MM.1S (cell line): ENCODE measurements around the gene ZNF428.

Source experiments
- DNase-seq: peaks from one replicate; pipeline ENCODE4 v3.0.0-alpha.2; 2015
- H2AFZ ChIP-seq: fragments of 300-600 bp; sonication (generic); 2 replicates; pipeline ENCODE4 v1.6.0; 2016; ENCODE audit warnings: antibody characterized with exemption, low read length
- H3F3A ChIP-seq: fragments of 300-600 bp; sonication (generic); 2 replicates; pipeline ENCODE4 v1.6.1; 2016; ENCODE audit warnings: mild to moderate bottlenecking, antibody characterized with exemption, low read length, moderate library complexity, mixed read lengths; ENCODE audit not compliant: insufficient read depth
- H3K27ac ChIP-seq: fragments of 300-600 bp; sonication (generic); 2 replicates; pipeline ENCODE4 v1.5.1; 2016; ENCODE audit warnings: mild to moderate bottlenecking, low read length
- H3K27me3 ChIP-seq: fragments of 300-600 bp; sonication (generic); replicated peaks from 2 replicates; pipeline ENCODE4 v1.6.0; 2016; ENCODE audit warnings: low read length; ENCODE audit not compliant: insufficient read depth
- H3K36me3 ChIP-seq: fragments of 300-600 bp; sonication (generic); replicated peaks from 2 replicates; pipeline ENCODE4 v1.6.1; 2016; ENCODE audit warnings: mild to moderate bottlenecking, low read length, mixed read lengths; ENCODE audit not compliant: insufficient read depth
- H3K4me1 ChIP-seq: fragments of 300-600 bp; sonication (generic); 2 replicates; pipeline ENCODE4 v1.6.1; 2016; ENCODE audit warnings: low read length, mixed read lengths
- H3K4me2 ChIP-seq: fragments of 300-600 bp; sonication (generic); 2 replicates; pipeline ENCODE4 v1.6.0; 2016; ENCODE audit warnings: low read depth, low read length
- H3K4me3 ChIP-seq: fragments of 300-600 bp; sonication (generic); 2 replicates; pipeline ENCODE4 v1.5.1; 2016; ENCODE audit warnings: low read length, mixed read lengths
- H3K79me2 ChIP-seq: fragments of 300-600 bp; sonication (generic); 2 replicates; pipeline ENCODE4 v1.6.1; 2016; ENCODE audit warnings: mixed run types, low read length, mixed read lengths
- H3K9ac ChIP-seq: fragments of 300-600 bp; sonication (generic); 2 replicates; pipeline ENCODE4 v1.6.1; 2016; ENCODE audit warnings: low read length, mixed read lengths
- H3K9me2 ChIP-seq: fragments of 300-600 bp; sonication (generic); replicated peaks from 2 replicates; pipeline ENCODE4 v1.6.1; 2016; ENCODE audit warnings: mild to moderate bottlenecking, low read length, mixed read lengths; ENCODE audit not compliant: insufficient read depth
- H3K9me3 ChIP-seq: fragments of 300-600 bp; sonication (generic); replicated peaks from 2 replicates; pipeline ENCODE4 v1.6.1; 2016; ENCODE audit warnings: mild to moderate bottlenecking, low read length, mixed read lengths; ENCODE audit not compliant: insufficient read depth
- H4K20me1 ChIP-seq: fragments of 300-600 bp; sonication (generic); 2 replicates; pipeline ENCODE4 v1.6.1; 2016; ENCODE audit warnings: mild to moderate bottlenecking, low read length, moderate library complexity, mixed read lengths; ENCODE audit not compliant: insufficient read depth
- CTCF ChIP-seq: fragments of 300-600 bp; sonication (generic); IDR thresholded peaks from 2 replicates; pipeline ENCODE4 v1.5.1; 2016; ENCODE audit warnings: antibody characterized with exemption, low read length, mixed read lengths
- EZH2 ChIP-seq: fragments of 300-600 bp; sonication (generic); optimal IDR thresholded peaks from 2 replicates; pipeline ENCODE3; 2017; ENCODE audit warnings: low read depth, mild to moderate bottlenecking, antibody characterized with exemption, low read length, mixed read lengths
- EZH2phosphoT487 ChIP-seq: fragments of 300-600 bp; sonication (generic); IDR thresholded peaks from 2 replicates; pipeline ENCODE4 v1.6.1; 2018; ENCODE audit warnings: antibody characterized with exemption, low read length

The ZNF428 gene

GRCh38 chr19:43619262-43620060 is at the start of gene ZNF428:
TSS of gene ZNF428 (minus strand) at chr19:43619629. CDS start at chr19:43614304, 5,325 bp downstream.
- Histone ChIP-seq H2AFZ (peak within 1 kb of the TSS; percentile 80), H3K9ac (peak within 1 kb of the TSS; percentile 95), H3K36me3 (no peaks in the 10 kb centered on the region), H3K27ac (peak within 1 kb of the TSS; percentile 93), H3K4me1 (peaks cover 7% of the 10 kb centered on the region; the same call in 1 of the 2 replicates), H3K9me2 (no peaks in the 10 kb centered on the region), H3K4me3 (peak within 1 kb of the TSS; percentile 85), H3K79me2 (peaks cover 39% of the 10 kb centered on the region), H4K20me1 (no peaks in the 10 kb centered on the region), H3F3A (peaks cover 16% of the 10 kb centered on the region; the same call in 1 of the 2 replicates), H3K9me3 (no peaks in the 10 kb centered on the region), H3K27me3 (no peaks in the 10 kb centered on the region), H3K4me2 (peak within 1 kb of the TSS; percentile 97)
- peak; percentile 97 for DNase-seq
- no peak for TF ChIP-seq EZH2
- no peak for TF ChIP-seq CTCF
- TF ChIP-seq EZH2phosphoT487 = no peak

GRCh38 chr19:43668406-43669109 is 49.1 kb upstream of the ZNF428 start:
- H3F3A ChIP-seq = no peaks in the 10 kb centered on the region
- no peaks in the 10 kb centered on the region for H3K9me3 ChIP-seq
- no peaks in the 10 kb centered on the region for H4K20me1 ChIP-seq
- peak; percentile 98 for DNase-seq
- peak overlapping the region; percentile 69 for H3K4me3 ChIP-seq
- peak overlapping the region; percentile 98 for H3K4me2 ChIP-seq
- H3K4me1 ChIP-seq = peaks cover 4% of the 10 kb centered on the region; the same call in 1 of the 2 replicates
- no peaks in the 10 kb centered on the region for H3K9me2 ChIP-seq
- no peaks in the 10 kb centered on the region for H3K36me3 ChIP-seq
- H3K27me3 ChIP-seq = peaks cover 19% of the 10 kb centered on the region
- H3K27ac ChIP-seq = no peak overlapping the region
- H3K79me2 ChIP-seq = no peaks in the 10 kb centered on the region
- H3K9ac ChIP-seq = peak overlapping the region; percentile 49; the same call in 1 of the 2 replicates
- no peak for TF ChIP-seq EZH2
- TF ChIP-seq EZH2phosphoT487 = no peak
- TF ChIP-seq CTCF = no peak
- peak overlapping the region; percentile 95 for H2AFZ ChIP-seq

GRCh38 chr19:43667876-43668405 is 48.5 kb upstream of the ZNF428 start:
- no peaks in the 10 kb centered on the region for H3K9me2 ChIP-seq
- TF ChIP-seq EZH2 (no peak), EZH2phosphoT487 (no peak), CTCF (no peak)
- peak overlapping the region; percentile 58 for H3K4me3 ChIP-seq
- H3K4me1 ChIP-seq = peaks cover 4% of the 10 kb centered on the region; the same call in 1 of the 2 replicates
- H3K27me3 ChIP-seq = peaks cover 19% of the 10 kb centered on the region
- H4K20me1 ChIP-seq = no peaks in the 10 kb centered on the region
- no peaks in the 10 kb centered on the region for H3K36me3 ChIP-seq
- no peak overlapping the region for H3K27ac ChIP-seq
- H3K4me2 ChIP-seq = peak overlapping the region; percentile 81
- H3F3A ChIP-seq = no peaks in the 10 kb centered on the region
- no peak for DNase-seq
- H3K9me3 ChIP-seq = no peaks in the 10 kb centered on the region
- H3K79me2 ChIP-seq = no peaks in the 10 kb centered on the region
- no peak overlapping the region; the same call in 1 of the 2 replicates for H3K9ac ChIP-seq
- peak overlapping the region; percentile 69 for H2AFZ ChIP-seq
